Left lung (tissue), 10 donors: ENCODE data around the gene ASCL4. TPM values are rescaled to one million over a fixed set of nuclear protein-coding genes. Genes with fewer than 3 reads are reported as not detected.
A peak's percentile ranks its signal among the peaks of the same experiment; 100 is the strongest.

ENCODE experiments used
- ATAC-seq: fragments of 200-7000 bp; cut with Tn5 transposase; one replicate; pipeline ENCODE4 v1.9.1; 2020; ENCODE audit warnings: moderate library complexity
- DNase-seq, 4 donors: peaks; one replicate each; pipeline ENCODE4 v3.0.0-alpha.2; 2013 to 2020
- H3K27ac ChIP-seq, 2 donors: fragments of 200-600 bp; sonication (generic) in 1 of 2; one replicate each; pipeline versions ENCODE4 v1.5.0 to v1.8.0; 2020 to 2021
- H3K27me3 ChIP-seq, 2 donors: fragments of 200-600 bp; sonication (generic) in 1 of 2; one replicate each; pipeline versions ENCODE4 v1.5.0 to v1.8.0; 2020 to 2021
- H3K36me3 ChIP-seq, 2 donors: fragments of 200-600 bp; sonication (generic) in 1 of 2; one replicate each; pipeline versions ENCODE4 v1.5.0 to v1.8.0; 2020 to 2021
- H3K4me1 ChIP-seq, 2 donors: fragments of 200-600 bp; one replicate each; pipeline ENCODE4 v1.8.0; 2021
- H3K4me3 ChIP-seq, 2 donors: fragments of 200-600 bp; sonication (generic) in 1 of 2; one replicate each; pipeline versions ENCODE4 v1.5.0 to v1.8.0; 2020 to 2021; ENCODE audit warnings: mild to moderate bottlenecking in 1 of 2
- H3K9me3 ChIP-seq, 2 donors: fragments of 200-600 bp; sonication (generic) in 1 of 2; one replicate each; pipeline versions ENCODE4 v1.5.0 to v1.8.0; 2020 to 2021
- CTCF ChIP-seq, 2 donors: fragments of 200-600 bp; sonication (generic) in 1 of 2; IDR thresholded peaks; one replicate each; pipeline versions ENCODE4 v1.5.0 to v1.8.0; 2021; ENCODE audit warnings: antibody characterized with exemption in 2 of 2
- intact Hi-C, 2 donors: fragments of 100-400 bp; cut with DNase I; formaldehyde crosslinking; loops; one replicate each; pipeline versions ENCODE4 v1.11.2 to v1.14.2; 2022
- polyA plus RNA-seq, 6 donors: library from polyadenylated mRNA; unstranded; fragments of 120-200 nt; gene quantifications; one replicate each; pipeline ENCODE4 v1.2.1, GENCODE V29; 2013; ENCODE audit not compliant: insufficient read length in 6 of 6
- total RNA-seq, 2 donors: library from RNA; stranded (reverse); fragmentation: NEBNext Ultra II Directional; extraction: Animal tissue kit (Norgen Biotek cat#: 25700); gene quantifications; one replicate each; pipeline ENCODE4 v1.2.1, GENCODE V29; 2021
- donor health status: DM: no; HTN: yes; CAD: no.
- donor health status: DM: no; HTN: no; CAD: no.

Gene ASCL4
- total and polyA plus RNA-seq, 8 donors = not detected

GRCh38 chr12:107778383-107779025 is 4.0 kb downstream of the ASCL4 start:
- H3K27me3 ChIP-seq = peaks cover 37 to 48% of the 10 kb centered on the region in 2 donors
- no peak overlapping the region for H3K4me3 ChIP-seq
- no peaks in the 10 kb centered on the region for H3K9me3 ChIP-seq
- no peak for TF ChIP-seq CTCF (IDR thresholded peaks at IDR 0.05)
- DNase-seq = no peak
- intact Hi-C loops = no loop called here
- no peaks in the 10 kb centered on the region for H3K36me3 ChIP-seq
- peak overlapping the region in 1 of 2 donors; percentile 56 for H3K27ac ChIP-seq
- ATAC-seq = peak; percentile 66
- peaks cover 0 to 15% of the 10 kb centered on the region in 2 donors for H3K4me1 ChIP-seq

GRCh38 chr12:107779077-107779831 is 4.8 kb downstream of the ASCL4 start:
- intact Hi-C loops = no loop called here
- peak overlapping the region in 1 of 2 donors; percentile 56 for H3K27ac ChIP-seq

GRCh38 chr12:107780298-107780697 is 5.8 kb downstream of the ASCL4 start:
- Histone ChIP-seq H3K36me3 (no peaks in the 10 kb centered on the region), H3K4me1 (peaks cover 0 to 17% of the 10 kb centered on the region in 2 donors), H3K27ac (no peak overlapping the region), H3K27me3 (peaks cover 19 to 30% of the 10 kb centered on the region in 2 donors), H3K9me3 (no peaks in the 10 kb centered on the region), H3K4me3 (no peak overlapping the region)
- intact Hi-C loops = no loop called here
- TF ChIP-seq CTCF (IDR thresholded peaks at IDR 0.05) = no peak
- ATAC-seq (peak; percentile 30), DNase-seq (no peak)

More at GRCh38 chr12:107779077-107779831, 4.8 kb downstream of the ASCL4 start:
- H3K27me3 ChIP-seq = peaks cover 30 to 40% of the 10 kb centered on the region in 2 donors
- TF ChIP-seq CTCF (IDR thresholded peaks at IDR 0.05) = no peak
- no peak overlapping the region for H3K4me3 ChIP-seq
- ATAC-seq (peak; percentile 63), DNase-seq (no peak)
- peaks cover 0 to 21% of the 10 kb centered on the region in 2 donors for H3K4me1 ChIP-seq
- H3K9me3 ChIP-seq = no peaks in the 10 kb centered on the region
- H3K36me3 ChIP-seq = no peaks in the 10 kb centered on the region

DNA sequence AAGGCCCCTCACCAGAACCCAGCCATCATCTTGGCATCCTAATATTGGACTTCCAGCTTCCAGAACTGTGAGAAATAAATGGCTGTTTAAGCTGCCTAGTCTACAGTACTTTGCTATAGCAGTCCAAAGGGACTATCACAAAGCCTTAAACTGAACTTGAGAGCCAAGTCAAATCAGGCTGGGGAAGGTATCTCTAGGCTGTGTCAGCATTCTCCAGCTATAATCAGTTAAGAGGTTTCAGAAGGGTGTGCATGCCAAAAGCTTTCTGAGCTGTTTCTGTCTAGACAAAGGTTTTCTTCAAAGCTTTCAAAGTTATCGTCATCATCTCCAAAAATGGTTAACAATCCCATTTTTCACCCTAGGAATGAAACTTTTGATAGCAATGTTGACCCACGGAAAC is 7.6 kb downstream of the ASCL4 start:
- no peak overlapping the region for H3K4me3 ChIP-seq
- H3K27ac ChIP-seq = no peak overlapping the region
- no peak for DNase-seq
- H3K27me3 ChIP-seq = peaks cover 2 to 12% of the 10 kb centered on the region in 2 donors
- intact Hi-C loops = no loop called here
- H3K4me1 ChIP-seq = peaks cover 0 to 10% of the 10 kb centered on the region in 2 donors
- H3K36me3 ChIP-seq = no peaks in the 10 kb centered on the region
- TF ChIP-seq CTCF (IDR thresholded peaks at IDR 0.05) = no peak
- ATAC-seq = no peak
- H3K9me3 ChIP-seq = no peaks in the 10 kb centered on the region
